Suprapubic skin (tissue), 4 donors: Measurements from ENCODE around the gene TIGD2. TPM values are rescaled to one million over a fixed set of nuclear protein-coding genes. Genes with fewer than 3 reads are reported as not detected.

Source experiments
- DNase-seq, 2 donors: peaks; one replicate each; pipeline ENCODE4 v3.0.0-alpha.2; 2019; ENCODE audit warnings: low spot score in 2 of 2
- H3K27ac ChIP-seq: fragments of 200-600 bp; sonication (generic); one replicate; pipeline ENCODE4 v1.5.1; 2019
- H3K27me3 ChIP-seq: fragments of 200-600 bp; sonication (generic); one replicate; pipeline ENCODE4 v1.5.1; 2019
- H3K36me3 ChIP-seq: fragments of 200-600 bp; sonication (generic); one replicate; pipeline ENCODE4 v1.5.1; 2019
- H3K4me1 ChIP-seq: fragments of 200-600 bp; sonication (generic); one replicate; pipeline ENCODE4 v1.5.1; 2019
- H3K4me3 ChIP-seq: fragments of 200-600 bp; sonication (generic); one replicate; pipeline ENCODE4 v1.5.1; 2019; ENCODE audit warnings: mild to moderate bottlenecking
- H3K9me3 ChIP-seq: fragments of 200-600 bp; sonication (generic); one replicate; pipeline ENCODE4 v1.5.1; 2019
- EP300 ChIP-seq: sonication (generic); formaldehyde crosslinking; IDR thresholded peaks from one replicate; pipeline ENCODE4 v1.6.1; 2017; ENCODE audit warnings: antibody characterized with exemption
- POLR2A ChIP-seq, 2 donors: fragments of 450-650 bp; IDR thresholded peaks; one replicate each; pipeline ENCODE4 v1.6.1; 2017; ENCODE audit warnings: antibody characterized with exemption in 2 of 2, mild to moderate bottlenecking in 2 of 2, moderate library complexity in 2 of 2
- POLR2AphosphoS5 ChIP-seq, 3 donors: sonication (generic); formaldehyde crosslinking; IDR thresholded peaks; one replicate each; pipeline ENCODE4 v1.6.1; 2017; ENCODE audit warnings: antibody characterized with exemption in 3 of 3
- WGBS: methylation state at CpG from one replicate; pipeline ENCODE4 v1.1.5; 2018; 5-methylcytosine and 5-hydroxymethylcytosine counted together
- total RNA-seq, 4 donors: library from RNA; depleted of rRNA; stranded (reverse); fragments of >200 nt; gene quantifications; one replicate each; pipeline ENCODE4 v1.1.0, GENCODE V29; 2016
- TF ChIP-seq, protein P1 (sequence below), 2 donors: fragments of 200-600 bp in 1 of 2; fragments of 450-650 bp in 1 of 2; sonication (generic) in 1 of 2; IDR thresholded peaks; one replicate each; pipeline ENCODE4 v1.5.1; 2016 to 2019; ENCODE audit warnings: antibody characterized with exemption in 2 of 2, mild to moderate bottlenecking in 1 of 2, moderate library complexity in 1 of 2

TIGD2 gene
- total RNA-seq, 4 donors from 2014 or later = 2.9 to 7.6 (median 4.9) TPM

DNA sequence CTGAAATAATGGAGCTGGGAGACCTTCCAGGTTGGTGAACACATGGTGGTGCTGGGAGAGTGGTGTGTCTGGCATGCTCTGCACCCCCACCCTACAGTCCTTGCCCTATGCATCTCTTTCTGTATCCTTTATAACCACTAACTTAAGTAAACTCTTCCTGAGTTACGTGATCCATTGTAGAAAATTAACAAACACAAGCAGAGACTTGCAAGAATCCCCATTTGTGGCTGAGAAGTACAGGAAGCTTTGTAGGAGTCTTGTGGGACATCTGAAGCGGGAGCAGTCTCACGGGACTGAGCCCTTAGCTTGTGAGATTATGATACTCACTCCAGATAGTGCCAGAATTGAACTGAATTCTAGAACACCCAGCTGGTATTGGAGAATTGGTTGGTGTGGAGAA is 40.0 kb upstream of the TIGD2 start:
- no peak overlapping the region for H3K27ac ChIP-seq
- DNase-seq = no peak
- TF ChIP-seq POLR2AphosphoS5 (IDR thresholded peaks at IDR 0.05) (no peak), EP300 (no peak), POLR2A (IDR thresholded peaks at IDR 0.05) (no peak)
- TF ChIP-seq, protein P1, sequence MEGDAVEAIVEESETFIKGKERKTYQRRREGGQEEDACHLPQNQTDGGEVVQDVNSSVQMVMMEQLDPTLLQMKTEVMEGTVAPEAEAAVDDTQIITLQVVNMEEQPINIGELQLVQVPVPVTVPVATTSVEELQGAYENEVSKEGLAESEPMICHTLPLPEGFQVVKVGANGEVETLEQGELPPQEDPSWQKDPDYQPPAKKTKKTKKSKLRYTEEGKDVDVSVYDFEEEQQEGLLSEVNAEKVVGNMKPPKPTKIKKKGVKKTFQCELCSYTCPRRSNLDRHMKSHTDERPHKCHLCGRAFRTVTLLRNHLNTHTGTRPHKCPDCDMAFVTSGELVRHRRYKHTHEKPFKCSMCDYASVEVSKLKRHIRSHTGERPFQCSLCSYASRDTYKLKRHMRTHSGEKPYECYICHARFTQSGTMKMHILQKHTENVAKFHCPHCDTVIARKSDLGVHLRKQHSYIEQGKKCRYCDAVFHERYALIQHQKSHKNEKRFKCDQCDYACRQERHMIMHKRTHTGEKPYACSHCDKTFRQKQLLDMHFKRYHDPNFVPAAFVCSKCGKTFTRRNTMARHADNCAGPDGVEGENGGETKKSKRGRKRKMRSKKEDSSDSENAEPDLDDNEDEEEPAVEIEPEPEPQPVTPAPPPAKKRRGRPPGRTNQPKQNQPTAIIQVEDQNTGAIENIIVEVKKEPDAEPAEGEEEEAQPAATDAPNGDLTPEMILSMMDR (IDR thresholded peaks at IDR 0.05) = no peak
- no peaks in the 10 kb centered on the region for H3K4me1 ChIP-seq
- H3K9me3 ChIP-seq = no peaks in the 10 kb centered on the region
- WGBS = 60% methylated on average over 3 of the region's 3 CpGs
- no peak overlapping the region for H3K4me3 ChIP-seq
- H3K36me3 ChIP-seq = no peaks in the 10 kb centered on the region
- H3K27me3 ChIP-seq = no peaks in the 10 kb centered on the region

DNA sequence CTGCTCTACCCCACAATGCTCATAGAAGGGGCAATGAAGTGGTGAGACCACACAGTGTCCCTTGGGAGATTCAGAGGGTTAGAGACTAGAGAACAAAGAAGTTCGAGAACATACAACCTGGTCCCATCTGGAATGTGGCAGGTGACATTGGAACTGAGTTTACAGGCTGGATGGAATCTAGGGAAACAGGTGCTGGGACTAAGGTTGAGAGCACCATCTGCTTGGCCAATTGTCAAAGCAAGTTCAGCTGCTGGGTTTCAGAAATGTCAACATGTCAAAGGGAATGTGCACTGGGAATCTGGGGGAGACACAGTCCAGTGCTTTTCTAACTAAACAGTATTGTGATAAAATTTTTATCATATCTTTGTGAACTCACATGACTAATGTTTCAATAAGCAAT is 38.4 kb upstream of the TIGD2 start:
- Histone ChIP-seq H3K4me3 (no peak overlapping the region), H3K27me3 (no peaks in the 10 kb centered on the region), H3K9me3 (peaks cover 3% of the 10 kb centered on the region), H3K36me3 (no peaks in the 10 kb centered on the region), H3K27ac (no peak overlapping the region), H3K4me1 (no peaks in the 10 kb centered on the region)
- TF ChIP-seq, protein P1 (IDR thresholded peaks at IDR 0.05) = no peak
- no peak for TF ChIP-seq POLR2A (IDR thresholded peaks at IDR 0.05)
- TF ChIP-seq EP300 = no peak
- TF ChIP-seq POLR2AphosphoS5 (IDR thresholded peaks at IDR 0.05) = no peak
- 91% methylated on average over 1 of the region's 1 CpG for WGBS
- DNase-seq = no peak

DNA sequence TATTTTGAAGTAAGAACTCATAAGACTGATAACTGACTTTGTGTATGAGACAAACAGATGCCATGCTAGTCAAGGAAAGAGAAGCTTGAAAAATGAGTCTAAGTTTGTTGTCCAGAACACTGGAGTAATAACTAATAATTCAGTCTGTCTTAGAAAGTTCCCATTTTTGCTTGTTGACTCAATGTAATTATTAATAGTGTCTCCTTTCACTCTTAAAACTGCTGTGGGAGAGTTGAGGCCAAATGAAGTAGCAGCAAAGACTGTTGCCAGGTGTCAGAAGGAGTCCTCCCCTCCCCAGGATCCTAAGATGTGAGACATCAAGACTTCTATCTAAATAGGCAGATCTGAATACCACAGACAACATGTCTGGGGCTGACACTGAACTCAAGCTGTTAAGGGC is 33.6 kb upstream of the TIGD2 start:
- Histone ChIP-seq H3K4me1 (no peaks in the 10 kb centered on the region), H3K9me3 (peaks cover 6% of the 10 kb centered on the region), H3K27me3 (no peaks in the 10 kb centered on the region), H3K27ac (no peak overlapping the region), H3K4me3 (no peak overlapping the region), H3K36me3 (no peaks in the 10 kb centered on the region)
- DNase-seq = no peak
- TF ChIP-seq, protein P1 (IDR thresholded peaks at IDR 0.05) = no peak
- TF ChIP-seq POLR2A (IDR thresholded peaks at IDR 0.05) (no peak), EP300 (no peak), POLR2AphosphoS5 (IDR thresholded peaks at IDR 0.05) (no peak)

DNA sequence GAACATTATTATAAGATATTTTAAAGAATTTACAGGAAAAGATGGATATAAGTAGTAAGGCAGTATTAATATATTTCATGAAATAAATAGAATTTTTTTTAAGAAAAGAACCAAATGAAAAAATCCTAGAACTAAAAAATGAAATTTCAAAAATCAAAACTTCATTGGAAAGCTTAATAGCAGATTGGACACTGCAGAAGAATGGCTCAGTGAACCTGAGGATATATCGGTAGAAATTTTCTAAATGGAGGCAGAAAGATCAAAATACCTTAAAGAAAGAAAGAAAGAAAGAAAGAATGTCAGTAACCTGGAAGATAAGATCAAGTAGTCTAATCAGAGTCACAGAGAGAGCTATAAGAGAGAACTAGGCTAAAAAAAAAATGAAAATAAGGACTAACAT is 33.0 kb upstream of the TIGD2 start:
- H3K4me3 ChIP-seq = no peak overlapping the region
- no peak for DNase-seq
- no peaks in the 10 kb centered on the region for H3K4me1 ChIP-seq
- no peaks in the 10 kb centered on the region for H3K36me3 ChIP-seq
- no peak overlapping the region for H3K27ac ChIP-seq
- no peaks in the 10 kb centered on the region for H3K27me3 ChIP-seq
- WGBS = 95% methylated on average over 1 of the region's 1 CpG
- TF ChIP-seq EP300 (no peak), POLR2AphosphoS5 (IDR thresholded peaks at IDR 0.05) (no peak), POLR2A (IDR thresholded peaks at IDR 0.05) (no peak)
- TF ChIP-seq, protein P1 (IDR thresholded peaks at IDR 0.05) = no peak
- peaks cover 6% of the 10 kb centered on the region for H3K9me3 ChIP-seq

DNA sequence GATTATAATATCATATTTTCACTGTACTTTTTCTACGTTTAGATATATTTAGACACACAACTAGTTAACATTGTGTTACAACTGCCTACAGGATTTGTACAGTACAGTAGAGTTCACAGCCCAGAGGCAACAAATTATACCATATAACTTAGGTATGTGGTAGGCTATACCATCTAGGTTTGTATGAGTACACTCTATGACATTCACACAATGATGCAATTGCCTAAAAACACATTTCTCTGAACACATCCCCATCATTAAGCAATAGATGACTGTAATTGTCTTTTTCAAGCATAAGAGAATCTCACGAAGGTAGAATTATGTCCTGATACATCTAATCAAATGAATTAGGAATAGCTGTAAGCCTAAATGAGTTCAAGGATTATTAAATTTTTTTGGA is 12.3 kb upstream of the TIGD2 start:
- H3K9me3 ChIP-seq = no peaks in the 10 kb centered on the region
- H3K4me1 ChIP-seq = no peaks in the 10 kb centered on the region
- H3K27ac ChIP-seq = no peak overlapping the region
- no peaks in the 10 kb centered on the region for H3K27me3 ChIP-seq
- no peak for TF ChIP-seq POLR2A (IDR thresholded peaks at IDR 0.05)
- TF ChIP-seq, protein P1 (IDR thresholded peaks at IDR 0.05) = no peak
- TF ChIP-seq POLR2AphosphoS5 (IDR thresholded peaks at IDR 0.05) = no peak
- no peak for TF ChIP-seq EP300
- no peaks in the 10 kb centered on the region for H3K36me3 ChIP-seq
- H3K4me3 ChIP-seq = no peak overlapping the region
- DNase-seq = no peak
- 79% methylated on average over 2 of the region's 2 CpGs for WGBS
